ENCODE results near the gene PDCD1.

- TF ChIP-seq REST (IDR thresholded peaks at IDR 0.05; ENCODE audit: insufficient read depth in 1 of 2, low read depth in 2 of 2, low read length in 2 of 2): no peak
- TF ChIP-seq TAF1 (IDR thresholded peaks at IDR 0.05; ENCODE audit: borderline replicate concordance, insufficient read depth, low read length): no peak
- no peak for TF ChIP-seq POLR2AphosphoS5 (IDR thresholded peaks at IDR 0.05; ENCODE audit: low read depth, low read length)
- no peak for TF ChIP-seq SIN3A (IDR thresholded peaks at IDR 0.05; ENCODE audit: borderline replicate concordance, insufficient read depth, low read length)
- TF ChIP-seq FOXP2 (optimal IDR thresholded peaks at IDR 0.05; ENCODE audit: borderline replicate concordance, extremely low read depth, extremely low read length, insufficient read depth): no peak
These were observed 1.6 kb downstream of the PDCD1 start for GRCh38 chr2:241857041-241857541.

All from PFSK-1 (cell line).